ENCODE results near the gene MIOX.

DNA sequence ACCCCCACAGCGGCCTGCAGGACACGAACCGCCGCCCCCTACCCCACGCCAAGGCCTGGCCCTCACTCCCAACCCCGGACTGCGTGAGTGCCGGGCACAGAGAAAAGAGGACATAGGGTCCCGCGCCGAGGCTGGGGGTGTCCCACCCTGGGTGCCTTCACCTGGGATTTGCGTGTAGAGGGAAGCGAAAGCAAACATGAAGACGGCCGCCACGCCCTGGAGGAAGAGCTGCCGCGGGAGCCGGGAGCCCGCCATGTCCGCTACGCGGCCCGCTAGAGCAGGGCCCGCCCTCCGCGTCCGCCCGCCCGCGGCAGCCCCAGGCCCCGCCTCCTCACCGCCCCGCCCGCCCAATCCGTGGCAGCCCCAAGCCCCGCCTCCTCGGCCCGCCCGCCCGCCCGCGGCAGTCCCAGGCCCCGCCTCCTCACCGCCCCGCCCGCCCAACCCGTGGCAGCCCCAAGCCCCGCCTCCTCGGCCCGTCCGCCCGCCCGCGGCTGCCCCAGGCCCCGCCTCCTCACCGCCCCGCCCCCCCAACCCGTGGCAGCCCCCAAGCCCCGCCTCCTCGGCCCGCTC, 20.8 kb downstream of the MIOX start, which contains the start of gene LMF2:
- TF ChIP-seq, protein P1, sequence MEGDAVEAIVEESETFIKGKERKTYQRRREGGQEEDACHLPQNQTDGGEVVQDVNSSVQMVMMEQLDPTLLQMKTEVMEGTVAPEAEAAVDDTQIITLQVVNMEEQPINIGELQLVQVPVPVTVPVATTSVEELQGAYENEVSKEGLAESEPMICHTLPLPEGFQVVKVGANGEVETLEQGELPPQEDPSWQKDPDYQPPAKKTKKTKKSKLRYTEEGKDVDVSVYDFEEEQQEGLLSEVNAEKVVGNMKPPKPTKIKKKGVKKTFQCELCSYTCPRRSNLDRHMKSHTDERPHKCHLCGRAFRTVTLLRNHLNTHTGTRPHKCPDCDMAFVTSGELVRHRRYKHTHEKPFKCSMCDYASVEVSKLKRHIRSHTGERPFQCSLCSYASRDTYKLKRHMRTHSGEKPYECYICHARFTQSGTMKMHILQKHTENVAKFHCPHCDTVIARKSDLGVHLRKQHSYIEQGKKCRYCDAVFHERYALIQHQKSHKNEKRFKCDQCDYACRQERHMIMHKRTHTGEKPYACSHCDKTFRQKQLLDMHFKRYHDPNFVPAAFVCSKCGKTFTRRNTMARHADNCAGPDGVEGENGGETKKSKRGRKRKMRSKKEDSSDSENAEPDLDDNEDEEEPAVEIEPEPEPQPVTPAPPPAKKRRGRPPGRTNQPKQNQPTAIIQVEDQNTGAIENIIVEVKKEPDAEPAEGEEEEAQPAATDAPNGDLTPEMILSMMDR (IDR thresholded peaks at IDR 0.05 in 8 of 11, conservative IDR thresholded peaks at IDR 0.05 in 3 of 11), result peak in 3 of 11 experiments; percentile 10 to 19 (median 15)
- TF ChIP-seq POLR2AphosphoS5 (IDR thresholded peaks at IDR 0.05) (peak; percentile 77 to 85 (median 82)), POLR2A (IDR thresholded peaks at IDR 0.05) (peak in 1 of 3 donors; percentile 17)
